ENCODE data around the gene MROH2B. TPM values are rescaled to one million over a fixed set of nuclear protein-coding genes. Genes with fewer than 3 reads are reported as not detected.

MROH2B gene
- total RNA-seq, 1 donor from 2014 or later: 0.44 TPM

DNA sequence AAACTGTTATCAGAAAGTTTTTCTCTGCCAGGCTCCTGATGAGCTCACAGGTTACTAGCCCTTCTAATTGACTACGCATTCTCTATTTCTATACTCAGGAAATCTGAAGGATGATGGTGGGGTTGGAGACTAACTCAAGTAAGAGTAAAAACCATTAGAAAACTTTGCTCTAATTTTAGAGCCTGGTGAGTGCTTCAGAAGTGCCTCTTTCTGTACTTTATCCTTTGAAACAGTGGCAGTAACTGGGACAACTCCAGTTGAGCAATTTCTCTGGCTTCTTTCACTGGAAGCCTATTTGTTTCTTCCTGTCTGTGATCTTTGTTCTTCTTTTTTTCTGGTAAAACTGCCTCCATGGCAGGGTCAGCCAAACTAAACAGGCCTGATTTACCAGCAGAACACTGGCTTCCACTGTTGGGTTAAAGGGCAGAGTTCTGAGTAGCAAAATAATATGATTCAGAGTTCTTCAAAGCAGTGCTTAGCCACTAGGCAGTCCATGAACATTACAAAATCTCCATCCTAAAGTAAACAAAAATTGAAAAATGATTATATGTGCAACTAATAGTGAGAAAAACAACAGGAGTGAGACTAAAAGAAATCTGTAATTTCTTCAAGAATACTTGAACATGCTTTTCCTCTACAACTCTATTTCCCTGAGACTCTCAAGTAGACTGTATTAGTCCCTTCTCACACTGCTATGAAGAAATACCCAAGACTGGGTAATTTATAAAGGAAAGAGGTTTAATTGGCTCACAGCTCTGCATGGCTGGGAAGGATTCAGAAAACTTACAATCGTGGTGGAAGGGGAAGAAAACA, 79.8 kb downstream of the MROH2B start:
- TF ChIP-seq, protein P1, sequence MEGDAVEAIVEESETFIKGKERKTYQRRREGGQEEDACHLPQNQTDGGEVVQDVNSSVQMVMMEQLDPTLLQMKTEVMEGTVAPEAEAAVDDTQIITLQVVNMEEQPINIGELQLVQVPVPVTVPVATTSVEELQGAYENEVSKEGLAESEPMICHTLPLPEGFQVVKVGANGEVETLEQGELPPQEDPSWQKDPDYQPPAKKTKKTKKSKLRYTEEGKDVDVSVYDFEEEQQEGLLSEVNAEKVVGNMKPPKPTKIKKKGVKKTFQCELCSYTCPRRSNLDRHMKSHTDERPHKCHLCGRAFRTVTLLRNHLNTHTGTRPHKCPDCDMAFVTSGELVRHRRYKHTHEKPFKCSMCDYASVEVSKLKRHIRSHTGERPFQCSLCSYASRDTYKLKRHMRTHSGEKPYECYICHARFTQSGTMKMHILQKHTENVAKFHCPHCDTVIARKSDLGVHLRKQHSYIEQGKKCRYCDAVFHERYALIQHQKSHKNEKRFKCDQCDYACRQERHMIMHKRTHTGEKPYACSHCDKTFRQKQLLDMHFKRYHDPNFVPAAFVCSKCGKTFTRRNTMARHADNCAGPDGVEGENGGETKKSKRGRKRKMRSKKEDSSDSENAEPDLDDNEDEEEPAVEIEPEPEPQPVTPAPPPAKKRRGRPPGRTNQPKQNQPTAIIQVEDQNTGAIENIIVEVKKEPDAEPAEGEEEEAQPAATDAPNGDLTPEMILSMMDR (IDR thresholded peaks at IDR 0.05; ENCODE audit: unreplicated experiment): no peak
- Mint-ChIP-seq H3K27ac (ENCODE audit: unreplicated experiment) (no peak overlapping the region), H3K4me3 (ENCODE audit: unreplicated experiment) (no peak overlapping the region), H3K36me3 (ENCODE audit: low read depth, unreplicated experiment) (no peaks in the 10 kb centered on the region), H3K9me3 (ENCODE audit: unreplicated experiment) (no peaks in the 10 kb centered on the region), H3K4me1 (ENCODE audit: unreplicated experiment) (peaks cover 7% of the 10 kb centered on the region), H3K27me3 (ENCODE audit: unreplicated experiment) (no peaks in the 10 kb centered on the region)
- no peak for DNase-seq (ENCODE audit: low spot score)

GRCh38 chr5:40988746-40989510, 82.2 kb downstream of the MROH2B start:
- TF ChIP-seq, protein P1 (IDR thresholded peaks at IDR 0.05; ENCODE audit: unreplicated experiment): no peak
- Mint-ChIP-seq H3K27me3 (ENCODE audit: unreplicated experiment) (no peaks in the 10 kb centered on the region), H3K9me3 (ENCODE audit: unreplicated experiment) (no peaks in the 10 kb centered on the region), H3K27ac (ENCODE audit: unreplicated experiment) (no peak overlapping the region), H3K4me3 (ENCODE audit: unreplicated experiment) (no peak overlapping the region), H3K36me3 (ENCODE audit: low read depth, unreplicated experiment) (no peaks in the 10 kb centered on the region), H3K4me1 (ENCODE audit: unreplicated experiment) (peaks cover 12% of the 10 kb centered on the region)
- DNase-seq (ENCODE audit: low spot score): no peak

GRCh38 chr5:40987349-40987748, 83.8 kb downstream of the MROH2B start:
- no peaks in the 10 kb centered on the region for H3K36me3 Mint-ChIP-seq (ENCODE audit: low read depth, unreplicated experiment)
- TF ChIP-seq, protein P1 (IDR thresholded peaks at IDR 0.05; ENCODE audit: unreplicated experiment): no peak
- no peaks in the 10 kb centered on the region for H3K27me3 Mint-ChIP-seq (ENCODE audit: unreplicated experiment)
- peaks cover 12% of the 10 kb centered on the region for H3K4me1 Mint-ChIP-seq (ENCODE audit: unreplicated experiment)
- H3K4me3 Mint-ChIP-seq (ENCODE audit: unreplicated experiment): no peak overlapping the region
- no peak for DNase-seq (ENCODE audit: low spot score)
- H3K27ac Mint-ChIP-seq (ENCODE audit: unreplicated experiment): no peak overlapping the region
- no peaks in the 10 kb centered on the region for H3K9me3 Mint-ChIP-seq (ENCODE audit: unreplicated experiment)

GRCh38 chr5:40986666-40987065, 84.5 kb downstream of the MROH2B start:
- H3K27me3 Mint-ChIP-seq (ENCODE audit: unreplicated experiment): no peaks in the 10 kb centered on the region
- no peaks in the 10 kb centered on the region for H3K9me3 Mint-ChIP-seq (ENCODE audit: unreplicated experiment)
- TF ChIP-seq, protein P1 (IDR thresholded peaks at IDR 0.05; ENCODE audit: unreplicated experiment): no peak
- H3K4me3 Mint-ChIP-seq (ENCODE audit: unreplicated experiment): no peak overlapping the region
- H3K4me1 Mint-ChIP-seq (ENCODE audit: unreplicated experiment): peaks cover 12% of the 10 kb centered on the region
- no peak overlapping the region for H3K27ac Mint-ChIP-seq (ENCODE audit: unreplicated experiment)
- no peaks in the 10 kb centered on the region for H3K36me3 Mint-ChIP-seq (ENCODE audit: low read depth, unreplicated experiment)
- DNase-seq (ENCODE audit: low spot score): no peak

DNA sequence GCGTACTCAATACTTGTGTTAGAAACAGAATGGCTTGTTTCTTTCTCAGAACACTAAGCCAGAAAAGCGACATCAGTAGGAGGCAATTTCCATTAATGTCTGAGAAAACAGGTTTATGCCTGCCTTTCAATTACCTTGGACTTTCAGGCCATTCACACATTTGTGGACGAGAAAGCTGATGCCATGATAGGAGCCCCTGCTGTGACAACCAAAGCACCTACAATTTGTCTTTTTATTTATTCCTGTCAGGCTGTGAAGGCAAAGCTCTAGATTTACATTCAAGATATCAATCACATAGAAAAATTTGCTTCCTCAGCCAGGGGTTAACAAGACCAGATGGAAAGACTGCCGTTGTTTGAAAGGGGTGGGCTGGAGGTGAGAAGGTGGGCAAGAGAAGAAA, 85.6 kb downstream of the MROH2B start:
- Mint-ChIP-seq H3K9me3 (ENCODE audit: unreplicated experiment) (no peaks in the 10 kb centered on the region), H3K4me1 (ENCODE audit: unreplicated experiment) (peaks cover 12% of the 10 kb centered on the region), H3K27ac (ENCODE audit: unreplicated experiment) (no peak overlapping the region), H3K27me3 (ENCODE audit: unreplicated experiment) (no peaks in the 10 kb centered on the region), H3K36me3 (ENCODE audit: low read depth, unreplicated experiment) (no peaks in the 10 kb centered on the region), H3K4me3 (ENCODE audit: unreplicated experiment) (no peak overlapping the region)
- DNase-seq (ENCODE audit: low spot score): no peak
- TF ChIP-seq, protein P1 (IDR thresholded peaks at IDR 0.05; ENCODE audit: unreplicated experiment): no peak

Data from endothelial cell (in vitro differentiated cells).